Measurements from ENCODE around the gene KRTAP10-10. TPM values are rescaled to one million over a fixed set of nuclear protein-coding genes. Genes with fewer than 3 reads are reported as not detected.
"Not testable (repeated sequence)": the region's sequence is repeated elsewhere in the genome, so short reads cannot be mapped to it uniquely, and the experiment has no call there.

KRTAP10-10 gene
- total and polyA plus RNA-seq, 8 donors = not detected

- ATAC-seq = no peak
- intact Hi-C loops (cut with DNase I) = no loop called here
Measured at GRCh38 chr21:44656868-44657267, 19.7 kb downstream of the KRTAP10-10 start.

GRCh38 chr21:44657635-44658540 lies 20.7 kb downstream of the KRTAP10-10 start, which contains the start of gene KRTAP12-3:
TSS of gene KRTAP12-3 (plus strand) at chr21:44657932. CDS start at chr21:44657980, 48 bp downstream.
- no peak for DNase-seq
- intact Hi-C loops (cut with DNase I) = no loop called here
- Histone ChIP-seq H3K4me1 (no peaks in the 10 kb centered on the region), H3K36me3 (no peaks in the 10 kb centered on the region), H3K27me3 (peaks cover 0 to 32% of the 10 kb centered on the region in 2 donors), H3K27ac (no peak within 1 kb of the TSS), H3K4me3 (no peak within 1 kb of the TSS), H3K9me3 (peaks cover 0 to 7% of the 10 kb centered on the region in 2 donors)
- TF ChIP-seq, protein P1, sequence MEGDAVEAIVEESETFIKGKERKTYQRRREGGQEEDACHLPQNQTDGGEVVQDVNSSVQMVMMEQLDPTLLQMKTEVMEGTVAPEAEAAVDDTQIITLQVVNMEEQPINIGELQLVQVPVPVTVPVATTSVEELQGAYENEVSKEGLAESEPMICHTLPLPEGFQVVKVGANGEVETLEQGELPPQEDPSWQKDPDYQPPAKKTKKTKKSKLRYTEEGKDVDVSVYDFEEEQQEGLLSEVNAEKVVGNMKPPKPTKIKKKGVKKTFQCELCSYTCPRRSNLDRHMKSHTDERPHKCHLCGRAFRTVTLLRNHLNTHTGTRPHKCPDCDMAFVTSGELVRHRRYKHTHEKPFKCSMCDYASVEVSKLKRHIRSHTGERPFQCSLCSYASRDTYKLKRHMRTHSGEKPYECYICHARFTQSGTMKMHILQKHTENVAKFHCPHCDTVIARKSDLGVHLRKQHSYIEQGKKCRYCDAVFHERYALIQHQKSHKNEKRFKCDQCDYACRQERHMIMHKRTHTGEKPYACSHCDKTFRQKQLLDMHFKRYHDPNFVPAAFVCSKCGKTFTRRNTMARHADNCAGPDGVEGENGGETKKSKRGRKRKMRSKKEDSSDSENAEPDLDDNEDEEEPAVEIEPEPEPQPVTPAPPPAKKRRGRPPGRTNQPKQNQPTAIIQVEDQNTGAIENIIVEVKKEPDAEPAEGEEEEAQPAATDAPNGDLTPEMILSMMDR (IDR thresholded peaks at IDR 0.05) = no peak
- ATAC-seq = no peak

More at GRCh38 chr21:44656868-44657267, 19.7 kb downstream of the KRTAP10-10 start:
- no peak overlapping the region for H3K27ac ChIP-seq
- peaks cover 0 to 7% of the 10 kb centered on the region in 2 donors for H3K9me3 ChIP-seq
- DNase-seq = no peak
- no peaks in the 10 kb centered on the region for H3K36me3 ChIP-seq
- peaks cover 0 to 33% of the 10 kb centered on the region in 2 donors for H3K27me3 ChIP-seq
- TF ChIP-seq, protein P1 (IDR thresholded peaks at IDR 0.05) = no peak
- H3K4me3 ChIP-seq = no peak overlapping the region
- no peaks in the 10 kb centered on the region for H3K4me1 ChIP-seq

DNA sequence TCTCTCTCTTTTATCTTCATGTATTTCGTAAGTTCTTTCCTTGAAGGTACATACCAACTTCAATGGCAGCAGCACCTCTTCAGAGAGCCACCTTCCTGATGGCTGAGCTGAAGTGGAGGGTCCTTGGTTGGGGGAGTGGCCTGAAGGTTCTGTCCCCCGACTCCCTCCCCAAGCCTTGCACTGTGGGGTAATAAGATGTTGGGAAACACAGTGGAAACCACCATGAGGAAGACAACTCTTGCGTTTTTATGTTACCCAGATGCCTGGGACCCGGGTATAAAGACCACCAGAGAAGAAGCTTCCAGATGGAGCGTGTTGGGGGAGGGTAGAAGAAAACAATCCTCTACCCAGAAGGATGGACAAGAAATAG lies 21.4 kb downstream of the KRTAP10-10 start:
- Histone ChIP-seq H3K27ac (no peak overlapping the region), H3K4me1 (no peaks in the 10 kb centered on the region), H3K27me3 (peaks cover 0 to 26% of the 10 kb centered on the region in 2 donors), H3K9me3 (peaks cover 0 to 10% of the 10 kb centered on the region in 2 donors), H3K4me3 (no peak overlapping the region), H3K36me3 (no peaks in the 10 kb centered on the region)
- intact Hi-C loops (cut with DNase I) = no loop called here
- ATAC-seq (no peak), DNase-seq (no peak)
- TF ChIP-seq, protein P1 (IDR thresholded peaks at IDR 0.05) = no peak

- Histone ChIP-seq H3K4me1 (no peaks in the 10 kb centered on the region), H3K36me3 (no peaks in the 10 kb centered on the region), H3K4me3 (no peak overlapping the region), H3K27ac (no peak overlapping the region), H3K27me3 (peaks cover 0 to 20% of the 10 kb centered on the region in 2 donors), H3K9me3 (peaks cover 0 to 13% of the 10 kb centered on the region in 2 donors)
- TF ChIP-seq, protein P1 (IDR thresholded peaks at IDR 0.05) = no peak
- no peak for ATAC-seq
- intact Hi-C loops (cut with DNase I) = no loop called here
- no peak for DNase-seq
Measured at GRCh38 chr21:44658913-44659595, 21.9 kb downstream of the KRTAP10-10 start.

GRCh38 chr21:44661567-44661966 lies 24.4 kb downstream of the KRTAP10-10 start:
- H3K27ac ChIP-seq; ATAC-seq; H3K4me3 ChIP-seq; DNase-seq; H3K36me3 ChIP-seq; H3K4me1 ChIP-seq; intact Hi-C loops (cut with DNase I): not testable (repeated sequence)
- peaks cover 0 to 11% of the 10 kb centered on the region in 2 donors for H3K9me3 ChIP-seq
- peaks cover 0 to 13% of the 10 kb centered on the region in 2 donors for H3K27me3 ChIP-seq

All from left lung (tissue), 10 donors.